HepG2 (cell line): ENCODE data around the gene DYNC2I2. TPM values are rescaled to one million over a fixed set of nuclear protein-coding genes. Genes with fewer than 3 reads are reported as not detected.

Experiments
- ARID4A ChIP-seq: sonication (generic); formaldehyde crosslinking; IDR thresholded peaks from 2 replicates; pipeline ENCODE4 v1.5.0; 2020; ENCODE audit warnings: mild to moderate bottlenecking, missing genetic modification reagents, borderline replicate concordance
- CBX5 ChIP-seq: sonication (generic); formaldehyde crosslinking; IDR thresholded peaks from 2 replicates; pipeline ENCODE4 v1.4.0; 2020; ENCODE audit warnings: missing genetic modification reagents, borderline replicate concordance
- DNMT1 ChIP-seq: sonication (generic); formaldehyde crosslinking; IDR thresholded peaks from 2 replicates; pipeline ENCODE4 v1.5.1; 2020; ENCODE audit warnings: mild to moderate bottlenecking, missing genetic modification reagents
- HOXA9 ChIP-seq: sonication (generic); formaldehyde crosslinking; IDR thresholded peaks from 2 replicates; pipeline ENCODE4 v1.8.1; 2022; ENCODE audit warnings: missing genetic modification reagents, mild to moderate bottlenecking, moderate library complexity, borderline replicate concordance
- KDM6A ChIP-seq: IDR thresholded peaks from 2 replicates; pipeline ENCODE4 v1.6.1; 2016; ENCODE audit warnings: low read depth
- NCOA1 ChIP-seq: sonication (generic); formaldehyde crosslinking; IDR thresholded peaks from 2 replicates; pipeline ENCODE4 v1.9.0; 2021; ENCODE audit warnings: missing genetic modification reagents
- NFIB ChIP-seq: sonication (generic); formaldehyde crosslinking; IDR thresholded peaks from 2 replicates; pipeline ENCODE4 v1.9.0; 2021; ENCODE audit warnings: missing genetic modification reagents, mild to moderate bottlenecking, borderline replicate concordance
- ONECUT2 ChIP-seq: sonication (generic); formaldehyde crosslinking; IDR thresholded peaks from 2 replicates; pipeline ENCODE4 v1.4.0; 2020; ENCODE audit warnings: missing genetic modification reagents
- PHF8 ChIP-seq: sonication (generic); formaldehyde crosslinking; IDR thresholded peaks from 2 replicates; pipeline ENCODE4 v1.5.0; 2020; ENCODE audit warnings: missing genetic modification reagents
- SALL2 ChIP-seq: sonication (generic); formaldehyde crosslinking; IDR thresholded peaks from 2 replicates; pipeline ENCODE4 v1.8.1; 2023; ENCODE audit warnings: mild to moderate bottlenecking, missing genetic modification reagents, inconsistent platforms
- TARDBP ChIP-seq: sonication (generic); formaldehyde crosslinking; IDR thresholded peaks from 2 replicates; pipeline ENCODE4 v1.8.0; 2022; ENCODE audit warnings: mild to moderate bottlenecking, missing genetic modification reagents
- TEAD3 ChIP-seq: optimal IDR thresholded peaks from 2 replicates; pipeline ENCODE3; 2016; ENCODE audit warnings: borderline replicate concordance
- YEATS2 ChIP-seq: sonication (generic); formaldehyde crosslinking; IDR thresholded peaks from 2 replicates; pipeline ENCODE4 v1.4.0; 2020; ENCODE audit warnings: missing genetic modification reagents, borderline replicate concordance
- ZNF333 ChIP-seq: sonication (generic); formaldehyde crosslinking; IDR thresholded peaks from 2 replicates; pipeline ENCODE4 v1.4.0; 2020; ENCODE audit warnings: mild to moderate bottlenecking, missing genetic modification reagents, borderline replicate concordance
- ZNF44 ChIP-seq: sonication (generic); formaldehyde crosslinking; IDR thresholded peaks from 2 replicates; pipeline ENCODE4 v1.5.1; 2020; ENCODE audit warnings: mild to moderate bottlenecking, missing genetic modification reagents
- polyA plus RNA-seq, 8 experiments: library from polyadenylated mRNA; depleted of rRNA in 3 of 8; stranded (reverse) in 7 of 8; unstranded in 1 of 8; fragments of >200 nt; fragmentation: Illumina TruSeq in 4 of 8; extraction: Trizol in 4 of 8; gene quantifications; 2 replicates each; pipeline versions ENCODE4 v1.2.1 to v1.2.3, GENCODE V29; 2011 to 2016; ENCODE audit warnings: low read depth in 4 of 8, missing spikeins in 1 of 8, mixed read lengths in 1 of 8; ENCODE audit not compliant: insufficient read depth in 1 of 8
- total RNA-seq, 5 experiments: library from RNA; depleted of rRNA; stranded (reverse); fragments of >200 nt; fragmentation: Illumina TruSeq; extraction: Trizol; gene quantifications; 2 replicates each; pipeline ENCODE4 v1.2.3, GENCODE V29; 2016; ENCODE audit warnings: low read depth in 1 of 5
- TF ChIP-seq, protein P1 (sequence below): sonication (generic); formaldehyde crosslinking; IDR thresholded peaks from 2 replicates; pipeline ENCODE4 v1.4.0; 2020; ENCODE audit warnings: mild to moderate bottlenecking, missing genetic modification reagents
- TF ChIP-seq, protein P2 (sequence below): sonication (generic); formaldehyde crosslinking; IDR thresholded peaks from 2 replicates; pipeline ENCODE4 v1.9.0; 2021; ENCODE audit warnings: missing genetic modification reagents, mild to moderate bottlenecking, borderline replicate concordance
- TF ChIP-seq, protein P3 (sequence below): sonication (generic); formaldehyde crosslinking; IDR thresholded peaks from 2 replicates; pipeline ENCODE4 v1.4.0; 2020; ENCODE audit warnings: mild to moderate bottlenecking, missing genetic modification reagents

The DYNC2I2 gene
- total and polyA plus RNA-seq, 2 of the 13 experiments (the other 11 are each of a cell fraction or from before 2014, with no cell fraction given): 13.7 to 40.2 TPM

DNA sequence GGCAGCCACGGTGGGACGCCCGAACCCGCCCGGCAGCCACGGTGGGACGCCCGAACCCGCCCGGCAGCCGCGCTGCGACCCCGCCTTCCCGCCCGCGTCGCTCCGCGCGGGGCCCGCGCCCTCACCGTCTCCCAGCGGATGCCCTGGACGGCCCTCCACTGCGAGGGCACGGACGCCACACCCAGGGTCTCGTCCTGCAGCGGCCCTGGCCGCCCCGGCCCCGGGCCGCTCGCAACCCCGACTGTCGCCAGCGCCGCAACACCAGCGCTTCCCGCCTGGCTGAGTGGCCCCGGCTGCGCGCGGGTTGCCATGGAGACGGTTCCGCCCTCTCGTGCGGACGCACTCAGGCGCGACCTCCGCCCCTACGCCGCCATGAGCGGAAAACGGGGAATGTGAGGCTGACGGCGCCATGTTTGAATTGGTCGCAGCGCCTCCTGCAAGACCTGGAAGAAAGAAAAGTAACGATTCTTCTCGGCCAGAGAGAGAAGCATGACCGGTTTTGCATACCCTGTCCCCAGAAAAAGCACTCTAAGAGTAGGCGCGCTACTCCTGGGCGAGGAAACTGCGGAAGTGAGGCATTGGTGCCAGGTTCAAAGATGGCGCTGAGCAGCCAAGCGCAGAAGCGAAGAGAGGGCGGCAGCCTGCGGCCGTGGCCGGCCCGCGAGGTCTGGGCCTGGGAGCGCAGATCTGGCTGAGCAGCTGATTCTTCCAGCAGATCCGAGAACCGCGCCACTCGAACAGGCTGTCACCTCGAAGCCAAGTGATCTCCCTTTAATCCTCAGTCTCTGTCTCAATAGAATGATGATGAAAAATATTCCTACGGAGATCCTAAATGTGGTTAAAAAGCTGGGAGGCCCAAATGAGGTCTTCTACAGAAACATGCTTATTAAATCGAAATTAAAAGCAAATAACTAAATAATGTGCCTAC lies at the start of gene DYNC2I2 (continued):
- TF ChIP-seq NFIB (CRISPR knock-in tag) (no peak), HOXA9 (CRISPR knock-in tag) (no peak), CBX5 (CRISPR knock-in tag) (peak; percentile 86), DNMT1 (CRISPR knock-in tag) (peak; percentile 54; the same call in 1 of the 2 replicates), TARDBP (CRISPR knock-in tag) (peak; percentile 79; the same call in 1 of the 2 replicates), TEAD3 (CRISPR knock-in tag) (peak; percentile 96), KDM6A (CRISPR knock-in tag) (no peak), ARID4A (CRISPR knock-in tag) (peak; percentile 97), YEATS2 (CRISPR knock-in tag) (peak; percentile 90), ZNF333 (CRISPR knock-in tag) (no peak), SALL2 (CRISPR knock-in tag) (peak; percentile 76; the same call in 1 of the 2 replicates), NCOA1 (CRISPR knock-in tag) (no peak), ZNF44 (CRISPR knock-in tag) (peak; percentile 86; the same call in 1 of the 2 replicates), PHF8 (CRISPR knock-in tag) (peak; percentile 83), ONECUT2 (CRISPR knock-in tag) (0 out of 2 replicates have a peak, but pooled peaks have one; percentile 8)
- TF ChIP-seq, protein P1, sequence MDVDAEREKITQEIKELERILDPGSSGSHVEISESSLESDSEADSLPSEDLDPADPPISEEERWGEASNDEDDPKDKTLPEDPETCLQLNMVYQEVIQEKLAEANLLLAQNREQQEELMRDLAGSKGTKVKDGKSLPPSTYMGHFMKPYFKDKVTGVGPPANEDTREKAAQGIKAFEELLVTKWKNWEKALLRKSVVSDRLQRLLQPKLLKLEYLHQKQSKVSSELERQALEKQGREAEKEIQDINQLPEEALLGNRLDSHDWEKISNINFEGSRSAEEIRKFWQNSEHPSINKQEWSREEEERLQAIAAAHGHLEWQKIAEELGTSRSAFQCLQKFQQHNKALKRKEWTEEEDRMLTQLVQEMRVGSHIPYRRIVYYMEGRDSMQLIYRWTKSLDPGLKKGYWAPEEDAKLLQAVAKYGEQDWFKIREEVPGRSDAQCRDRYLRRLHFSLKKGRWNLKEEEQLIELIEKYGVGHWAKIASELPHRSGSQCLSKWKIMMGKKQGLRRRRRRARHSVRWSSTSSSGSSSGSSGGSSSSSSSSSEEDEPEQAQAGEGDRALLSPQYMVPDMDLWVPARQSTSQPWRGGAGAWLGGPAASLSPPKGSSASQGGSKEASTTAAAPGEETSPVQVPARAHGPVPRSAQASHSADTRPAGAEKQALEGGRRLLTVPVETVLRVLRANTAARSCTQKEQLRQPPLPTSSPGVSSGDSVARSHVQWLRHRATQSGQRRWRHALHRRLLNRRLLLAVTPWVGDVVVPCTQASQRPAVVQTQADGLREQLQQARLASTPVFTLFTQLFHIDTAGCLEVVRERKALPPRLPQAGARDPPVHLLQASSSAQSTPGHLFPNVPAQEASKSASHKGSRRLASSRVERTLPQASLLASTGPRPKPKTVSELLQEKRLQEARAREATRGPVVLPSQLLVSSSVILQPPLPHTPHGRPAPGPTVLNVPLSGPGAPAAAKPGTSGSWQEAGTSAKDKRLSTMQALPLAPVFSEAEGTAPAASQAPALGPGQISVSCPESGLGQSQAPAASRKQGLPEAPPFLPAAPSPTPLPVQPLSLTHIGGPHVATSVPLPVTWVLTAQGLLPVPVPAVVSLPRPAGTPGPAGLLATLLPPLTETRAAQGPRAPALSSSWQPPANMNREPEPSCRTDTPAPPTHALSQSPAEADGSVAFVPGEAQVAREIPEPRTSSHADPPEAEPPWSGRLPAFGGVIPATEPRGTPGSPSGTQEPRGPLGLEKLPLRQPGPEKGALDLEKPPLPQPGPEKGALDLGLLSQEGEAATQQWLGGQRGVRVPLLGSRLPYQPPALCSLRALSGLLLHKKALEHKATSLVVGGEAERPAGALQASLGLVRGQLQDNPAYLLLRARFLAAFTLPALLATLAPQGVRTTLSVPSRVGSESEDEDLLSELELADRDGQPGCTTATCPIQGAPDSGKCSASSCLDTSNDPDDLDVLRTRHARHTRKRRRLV (CRISPR knock-in tag): no peak
- TF ChIP-seq, protein P2, sequence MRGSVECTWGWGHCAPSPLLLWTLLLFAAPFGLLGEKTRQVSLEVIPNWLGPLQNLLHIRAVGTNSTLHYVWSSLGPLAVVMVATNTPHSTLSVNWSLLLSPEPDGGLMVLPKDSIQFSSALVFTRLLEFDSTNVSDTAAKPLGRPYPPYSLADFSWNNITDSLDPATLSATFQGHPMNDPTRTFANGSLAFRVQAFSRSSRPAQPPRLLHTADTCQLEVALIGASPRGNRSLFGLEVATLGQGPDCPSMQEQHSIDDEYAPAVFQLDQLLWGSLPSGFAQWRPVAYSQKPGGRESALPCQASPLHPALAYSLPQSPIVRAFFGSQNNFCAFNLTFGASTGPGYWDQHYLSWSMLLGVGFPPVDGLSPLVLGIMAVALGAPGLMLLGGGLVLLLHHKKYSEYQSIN: no peak
- TF ChIP-seq, protein P3, sequence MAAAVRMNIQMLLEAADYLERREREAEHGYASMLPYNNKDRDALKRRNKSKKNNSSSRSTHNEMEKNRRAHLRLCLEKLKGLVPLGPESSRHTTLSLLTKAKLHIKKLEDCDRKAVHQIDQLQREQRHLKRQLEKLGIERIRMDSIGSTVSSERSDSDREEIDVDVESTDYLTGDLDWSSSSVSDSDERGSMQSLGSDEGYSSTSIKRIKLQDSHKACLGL (CRISPR knock-in tag): peak; percentile 60; the same call in 1 of the 2 replicates
